COLO668 (cell line): ENCODE measurements around the gene UBL3.

Experiments used
- DNase-seq: peaks from one replicate; lab custom pipeline; 2025; ENCODE audit not compliant: unreplicated experiment; lab: John Stamatoyannopoulos, UW

Gene UBL3

DNA sequence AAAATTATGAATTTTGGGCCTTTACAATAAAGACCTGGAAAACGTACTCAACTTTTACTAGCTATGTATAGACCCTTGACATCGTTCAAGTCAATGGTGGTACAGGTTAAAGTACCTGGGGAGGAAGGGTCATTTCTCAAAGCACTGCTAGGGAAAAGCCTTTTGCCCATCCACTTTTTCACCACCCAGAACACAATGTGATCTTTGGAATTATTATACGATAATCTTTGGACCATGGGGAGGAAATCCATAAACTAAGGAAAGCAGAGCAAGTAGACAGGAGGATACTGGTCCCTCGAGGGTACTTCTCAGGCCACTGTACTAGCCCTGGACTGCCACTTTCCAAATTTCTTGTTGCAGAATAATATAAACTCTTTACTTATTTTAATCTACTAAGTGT lies 39.5 kb downstream of the UBL3 start:
- no peak for DNase-seq

DNA sequence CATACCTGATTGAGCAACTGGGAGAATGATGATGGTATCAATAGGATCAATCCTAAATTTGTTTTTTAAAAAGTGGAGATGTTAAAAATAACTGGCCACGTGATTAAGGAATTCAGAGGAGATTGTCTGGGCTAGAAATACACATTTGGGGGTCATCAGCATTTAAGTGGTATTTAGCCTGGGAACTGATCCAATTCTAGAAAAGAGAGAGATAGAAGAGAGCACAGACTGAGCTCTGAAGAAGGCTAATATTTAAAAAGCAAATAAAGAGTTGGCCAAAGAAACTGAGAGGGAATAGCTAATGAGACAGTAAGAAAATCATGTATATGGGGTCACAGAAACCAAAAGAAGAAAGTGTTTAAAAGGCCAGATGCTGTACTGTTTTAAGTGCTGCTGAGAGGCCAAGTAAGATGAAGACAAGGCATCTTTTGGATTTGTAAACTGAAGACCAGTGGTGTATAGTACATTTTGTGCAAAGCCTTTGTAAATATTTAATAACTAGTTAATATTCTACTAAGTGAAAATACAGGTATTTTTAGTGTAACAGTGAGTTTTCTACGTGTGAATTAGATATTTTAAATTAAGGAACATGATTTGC lies 40.2 kb downstream of the UBL3 start:
- DNase-seq = no peak

DNA sequence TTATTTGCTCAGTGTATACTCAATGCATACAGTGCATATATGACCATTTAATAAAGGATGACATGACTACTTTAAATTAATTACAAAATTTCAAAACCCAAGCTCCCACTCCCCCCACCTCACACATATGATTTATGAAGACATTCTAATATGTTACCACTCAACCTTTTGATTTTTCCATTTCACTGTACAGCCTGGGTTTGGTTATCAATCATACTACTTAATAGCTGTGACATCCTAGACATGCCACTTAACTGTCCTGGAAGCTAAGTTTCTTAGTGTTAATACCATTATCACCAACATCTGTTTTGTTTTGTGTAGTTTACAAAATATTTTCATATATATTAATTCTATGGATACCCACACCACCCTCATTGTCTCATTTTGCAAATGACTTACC lies 42.2 kb downstream of the UBL3 start:
- DNase-seq = no peak

DNA sequence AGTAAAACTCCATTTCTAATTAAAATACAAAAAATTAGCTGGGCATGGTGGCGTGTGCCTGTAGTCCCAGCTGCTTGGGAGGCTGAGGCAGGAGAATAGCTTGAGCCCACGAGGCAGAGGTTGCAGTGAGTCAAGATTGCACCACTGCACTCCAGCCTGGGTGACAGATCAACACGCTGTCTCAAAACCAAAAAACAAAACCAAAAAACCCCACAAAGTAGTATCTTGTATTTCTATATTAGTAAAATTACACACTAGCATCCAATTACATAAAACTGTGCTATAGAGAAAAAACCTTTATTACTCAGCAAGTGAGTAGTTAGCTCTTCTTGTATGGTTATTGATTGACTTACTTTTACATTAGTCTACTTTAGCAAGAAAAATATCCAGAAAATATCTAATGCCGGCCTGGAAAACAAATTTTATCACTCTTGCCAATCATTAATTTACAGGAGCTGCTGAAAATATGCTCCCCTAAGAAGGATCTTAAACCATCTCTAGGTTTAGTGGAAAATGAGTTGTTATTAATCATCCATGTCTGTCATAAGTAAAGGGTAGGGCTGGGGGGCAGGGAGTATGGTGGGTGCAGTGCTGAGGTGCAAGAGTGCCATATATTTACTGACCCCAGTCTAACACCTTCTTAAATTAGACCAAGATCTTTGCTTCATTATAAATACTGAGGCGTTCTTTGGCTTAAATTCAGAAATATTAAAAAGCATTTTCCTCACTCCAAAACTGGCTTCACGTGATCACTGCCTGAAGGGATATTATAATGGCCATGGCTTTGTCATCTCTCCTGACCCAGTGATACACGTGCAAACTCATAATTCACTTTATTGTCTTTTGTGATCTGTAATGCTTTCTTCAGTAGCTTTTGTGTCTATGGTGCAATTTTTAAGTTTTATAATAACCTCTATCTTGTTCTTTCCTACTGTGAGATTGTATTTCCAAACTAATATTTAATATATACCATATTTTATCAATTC lies 44.1 kb downstream of the UBL3 start:
- DNase-seq = no peak

DNA sequence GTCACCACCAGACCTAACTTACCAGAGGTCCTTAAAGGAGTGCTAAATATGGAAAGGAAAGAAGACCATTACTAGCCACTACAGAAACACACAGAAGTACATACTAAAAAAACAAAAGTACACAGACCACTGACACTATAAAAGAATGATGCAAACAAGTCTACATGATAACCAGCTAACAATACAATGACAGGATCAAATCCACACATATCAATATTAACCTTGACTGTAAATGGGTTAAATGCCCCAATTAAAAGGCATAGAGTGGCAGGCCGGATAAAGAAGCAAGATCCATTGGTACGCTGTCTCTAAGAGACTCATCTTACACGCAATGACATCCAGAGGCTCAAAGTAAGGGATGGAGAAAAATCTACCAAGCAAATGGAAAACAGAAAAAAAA lies 47.2 kb downstream of the UBL3 start:
- no peak for DNase-seq

DNA sequence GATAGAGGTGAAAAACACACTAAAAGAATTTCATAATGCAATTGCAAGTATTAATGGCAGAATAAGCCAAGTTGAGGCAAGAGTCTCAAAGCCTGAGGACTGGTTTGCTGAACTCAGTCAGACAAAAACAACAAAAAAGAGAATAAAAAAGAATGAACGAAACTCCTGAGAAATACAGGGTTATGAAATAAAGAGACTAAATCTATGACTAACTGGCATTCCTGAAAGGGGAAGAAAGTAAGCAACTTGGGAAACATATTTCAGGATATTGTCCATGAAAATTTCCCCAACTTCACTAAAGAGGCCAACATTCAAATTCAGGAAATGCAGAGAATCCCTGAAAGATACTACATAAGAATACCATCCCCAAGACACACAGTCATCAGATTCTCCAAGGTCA lies 47.8 kb downstream of the UBL3 start:
- no peak for DNase-seq

DNA sequence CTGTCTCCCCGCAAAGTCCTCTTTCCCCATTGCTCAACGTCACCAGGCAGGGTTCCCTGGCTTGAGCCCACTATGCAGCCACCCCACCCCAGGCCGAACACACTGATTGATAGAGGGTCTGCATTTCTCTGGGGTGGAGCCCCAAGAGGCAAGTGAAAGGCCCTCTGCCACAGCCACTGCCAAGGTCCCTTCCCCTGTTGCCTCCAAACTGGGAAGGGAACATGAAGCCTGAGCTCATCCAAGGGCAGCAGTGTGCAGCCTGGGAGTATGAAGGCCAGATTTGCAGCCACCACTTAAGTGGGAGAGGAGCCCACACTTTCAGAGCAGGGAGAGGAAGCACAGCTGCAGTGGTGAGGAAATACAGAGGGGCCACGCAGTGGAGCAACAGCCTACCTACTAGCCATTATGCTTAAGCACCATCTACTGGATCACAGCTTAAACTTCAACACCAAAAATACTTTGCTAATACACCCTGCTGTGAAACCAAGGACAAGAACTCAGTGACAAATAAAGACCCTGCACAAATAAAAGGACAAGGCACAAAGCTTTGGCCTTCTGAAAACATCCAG lies 48.6 kb downstream of the UBL3 start:
- no peak for DNase-seq

DNA sequence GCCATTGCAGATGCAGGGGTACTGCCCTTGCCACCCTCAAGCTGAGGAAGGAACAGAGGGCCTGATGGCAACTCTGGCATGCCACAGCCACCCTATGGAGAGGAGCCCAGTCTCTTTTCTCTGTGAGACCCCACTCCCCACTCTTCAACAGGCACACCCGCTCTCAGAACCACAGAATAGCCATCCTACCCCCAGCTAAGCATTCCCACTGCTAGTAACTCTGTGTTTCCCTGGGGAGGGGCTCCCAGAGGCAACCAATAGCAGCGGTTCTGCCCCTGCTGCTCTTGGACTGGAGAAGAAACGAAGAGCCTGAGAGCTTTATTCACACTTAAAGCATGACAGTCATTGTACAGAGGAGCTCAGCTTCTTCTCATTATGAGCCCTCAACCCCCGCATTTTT lies 49.3 kb downstream of the UBL3 start:
- no peak for DNase-seq

DNA sequence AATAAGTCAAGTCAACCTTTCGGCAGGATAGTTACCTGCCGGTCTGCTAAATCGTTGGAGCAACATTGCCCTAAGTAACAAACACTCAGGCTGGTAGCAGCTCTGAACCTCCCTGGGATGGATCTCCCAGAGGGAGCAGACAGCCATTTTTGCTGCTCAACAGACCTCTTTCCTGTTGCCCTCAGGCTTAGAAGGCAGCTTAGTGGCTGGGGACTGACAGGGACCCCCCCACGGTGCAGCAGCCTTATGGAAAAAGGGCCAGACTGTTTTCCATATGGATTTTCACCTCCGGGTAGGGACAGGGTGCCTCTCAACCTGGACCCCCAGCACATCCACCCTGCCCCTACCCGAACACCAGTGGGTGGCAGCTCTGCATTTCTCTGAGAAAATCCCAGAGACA lies 49.7 kb downstream of the UBL3 start:
- DNase-seq = no peak

DNA sequence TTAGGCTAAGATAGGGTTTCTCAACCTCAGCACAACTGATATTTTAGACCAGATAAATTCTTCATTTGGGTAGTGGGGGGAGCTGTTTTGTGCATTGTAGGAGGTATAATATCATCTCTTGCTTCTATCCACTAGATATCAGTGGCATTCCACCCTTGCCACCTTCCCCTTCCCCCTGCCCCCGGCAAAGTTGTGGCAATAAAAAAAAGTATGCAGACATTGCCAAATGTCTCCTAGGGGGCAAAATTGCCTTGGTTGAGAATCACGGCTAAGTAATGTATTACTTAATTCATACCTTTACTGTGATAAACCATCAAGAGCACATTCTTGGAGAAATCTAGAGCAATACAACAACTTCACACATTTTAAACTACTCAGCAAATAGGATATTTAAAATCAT lies 51.4 kb downstream of the UBL3 start:
- no peak for DNase-seq

DNA sequence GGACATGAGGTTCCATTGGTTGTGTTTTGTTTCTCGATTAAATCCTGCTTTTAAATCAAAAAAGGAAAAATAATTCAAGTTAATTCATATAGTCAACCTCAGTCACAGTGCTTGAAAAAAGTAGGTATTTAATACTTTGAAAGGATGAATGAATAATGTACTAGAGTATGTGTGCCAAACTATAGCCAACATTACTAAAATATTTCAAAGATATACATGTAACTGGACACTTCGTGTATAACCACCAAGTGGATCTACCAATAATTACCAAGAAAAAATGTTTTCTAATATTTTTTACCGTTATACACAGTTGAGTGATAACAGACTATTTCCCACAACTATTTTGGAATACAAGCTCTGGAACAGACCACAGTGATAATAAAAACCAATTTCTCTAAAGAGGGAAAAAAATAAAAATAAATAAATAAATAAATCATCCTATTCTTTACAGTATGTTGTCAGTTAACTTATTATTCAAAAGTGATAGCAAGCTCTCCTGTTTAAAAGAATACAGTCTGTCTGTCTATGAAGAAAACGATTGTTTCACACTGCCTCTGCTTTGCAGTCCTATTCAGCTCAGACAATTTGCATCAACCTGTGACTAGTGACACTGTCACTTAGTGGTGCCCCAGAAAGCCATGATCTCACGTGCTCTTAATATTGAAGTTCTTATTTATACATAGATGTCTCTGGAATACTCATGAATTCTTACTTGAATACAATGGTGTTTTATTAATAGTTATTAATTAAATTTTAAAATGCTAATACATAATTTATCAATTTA lies 58.2 kb downstream of the UBL3 start:
- no peak for DNase-seq

DNA sequence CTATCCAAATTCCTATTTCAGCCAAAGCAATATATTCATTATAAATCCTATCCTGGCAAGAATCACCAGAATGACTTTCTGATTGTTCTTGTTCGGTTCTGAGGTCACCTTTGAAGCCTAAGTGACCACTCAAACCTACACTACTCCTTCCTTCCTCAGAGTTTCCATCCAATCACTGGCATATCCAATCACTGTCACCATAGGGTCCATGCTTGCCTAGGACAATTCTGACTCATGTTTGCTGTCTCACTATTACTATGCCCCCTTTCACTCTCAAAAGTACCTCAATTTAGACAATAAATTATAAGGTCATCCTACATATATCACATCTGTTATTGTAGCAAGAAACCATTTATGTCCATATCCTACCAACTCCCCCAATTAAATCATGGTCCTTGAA lies 58.9 kb downstream of the UBL3 start:
- no peak for DNase-seq

DNA sequence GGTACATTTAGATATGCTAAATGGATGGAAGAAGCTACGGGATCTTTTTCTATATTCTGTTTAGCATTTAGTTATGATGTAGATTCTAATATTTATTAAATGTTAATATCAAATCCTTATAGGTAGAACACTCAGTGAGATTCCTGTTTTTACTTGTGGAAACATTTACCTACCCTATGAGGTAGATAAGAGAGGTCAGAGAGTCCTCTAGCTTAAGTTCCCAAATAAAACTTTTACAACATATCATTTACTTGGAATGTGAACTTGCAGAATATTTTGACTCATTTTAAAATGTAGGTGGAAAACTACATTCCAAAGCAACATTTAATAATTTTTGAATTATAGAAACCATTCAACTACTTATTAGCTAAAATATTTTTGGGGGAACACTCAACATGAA lies 63.7 kb downstream of the UBL3 start:
- no peak for DNase-seq

DNA sequence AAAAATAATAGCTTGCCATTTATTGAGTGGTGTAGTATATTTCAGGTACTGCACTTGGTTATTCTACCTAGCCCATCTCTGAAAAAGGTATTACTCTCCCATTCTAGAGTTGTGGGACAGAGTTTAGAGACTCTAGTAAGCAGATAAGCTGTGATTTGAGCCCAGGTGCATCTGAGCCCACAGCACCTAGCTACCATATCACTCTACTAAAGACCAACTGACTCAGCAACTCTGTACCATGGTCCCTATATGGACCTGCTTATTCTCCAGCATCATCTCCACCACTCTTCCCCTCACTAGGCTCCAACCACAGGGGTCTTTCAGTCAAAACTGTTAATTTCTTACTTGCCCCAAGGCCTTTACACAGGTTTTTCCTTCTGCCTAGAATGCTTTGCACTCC lies 64.4 kb downstream of the UBL3 start:
- DNase-seq = no peak

DNA sequence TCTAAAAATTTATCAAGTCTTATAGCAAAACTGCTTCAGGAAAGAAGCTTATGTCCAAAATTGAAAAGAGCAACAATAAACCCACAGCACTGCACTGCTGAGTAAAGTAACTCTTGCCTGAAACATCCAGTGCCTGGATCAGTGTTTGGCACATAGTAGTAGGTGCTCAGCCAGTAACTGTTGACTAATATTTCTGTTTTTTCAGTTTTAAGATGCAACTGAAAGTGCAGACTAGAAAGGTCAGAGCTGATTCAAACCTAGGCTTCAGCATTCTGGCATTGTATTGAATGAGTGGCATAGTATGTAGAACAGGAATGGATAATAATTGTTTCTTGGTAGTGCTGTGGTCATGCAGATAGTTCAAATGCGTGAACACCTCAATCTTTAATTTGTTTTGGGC lies 67.6 kb downstream of the UBL3 start:
- no peak for DNase-seq

DNA sequence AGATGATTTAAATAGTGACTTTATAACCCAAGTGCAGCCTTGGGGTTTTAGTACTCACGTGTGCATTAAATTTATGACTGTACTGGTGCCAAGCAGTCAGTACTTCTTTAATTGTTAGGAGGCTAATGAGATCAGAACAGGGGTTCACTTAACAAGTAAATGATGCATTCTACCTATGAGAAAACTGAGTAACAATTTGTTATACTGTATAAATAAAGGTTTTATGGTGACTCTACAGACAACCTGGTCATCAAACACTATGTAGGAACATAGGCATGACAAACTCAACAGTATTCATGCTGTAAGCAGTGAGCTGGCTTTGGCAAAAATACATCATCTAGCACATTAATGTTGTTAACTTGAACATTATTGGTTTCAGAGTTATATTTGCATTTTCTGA lies 75.6 kb downstream of the UBL3 start:
- DNase-seq = no peak

DNA sequence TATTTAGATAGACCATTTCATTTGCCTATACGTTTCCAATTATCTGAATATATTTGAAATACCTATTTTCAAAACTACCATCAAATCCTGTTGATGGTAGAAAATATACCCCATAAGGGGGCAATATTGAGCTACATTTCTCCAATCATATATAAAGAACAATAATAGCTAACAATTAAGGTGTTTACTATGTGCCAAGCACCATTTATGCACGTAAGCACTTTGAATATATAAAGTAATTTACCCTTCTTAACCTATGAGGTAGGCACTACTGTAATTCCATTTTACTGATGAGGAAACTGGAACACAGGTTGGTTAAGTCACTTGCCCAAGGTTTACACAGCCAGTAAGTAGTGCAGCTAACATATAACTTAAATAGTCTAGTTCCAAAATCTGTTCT lies 79.2 kb downstream of the UBL3 start:
- DNase-seq = no peak

DNA sequence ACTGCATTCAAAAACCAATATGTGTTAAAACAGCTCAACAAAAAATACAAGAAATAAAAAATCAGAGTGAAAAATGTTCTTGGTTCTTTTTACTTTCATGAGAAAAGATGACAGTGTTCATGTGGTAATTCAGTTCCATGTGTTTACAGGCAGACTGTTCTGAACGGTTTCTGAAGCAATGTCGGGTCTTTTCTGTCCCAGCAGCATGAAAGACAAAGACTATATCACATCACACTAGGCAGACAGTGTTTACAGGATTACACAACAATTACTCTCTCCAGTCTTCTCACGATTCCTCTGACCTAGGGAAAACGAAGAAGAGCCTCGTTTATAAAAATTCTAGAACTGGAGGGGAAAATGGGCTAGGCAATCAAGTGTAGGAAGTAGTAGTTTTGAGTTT lies 83.4 kb downstream of the UBL3 start:
- DNase-seq = no peak

DNA sequence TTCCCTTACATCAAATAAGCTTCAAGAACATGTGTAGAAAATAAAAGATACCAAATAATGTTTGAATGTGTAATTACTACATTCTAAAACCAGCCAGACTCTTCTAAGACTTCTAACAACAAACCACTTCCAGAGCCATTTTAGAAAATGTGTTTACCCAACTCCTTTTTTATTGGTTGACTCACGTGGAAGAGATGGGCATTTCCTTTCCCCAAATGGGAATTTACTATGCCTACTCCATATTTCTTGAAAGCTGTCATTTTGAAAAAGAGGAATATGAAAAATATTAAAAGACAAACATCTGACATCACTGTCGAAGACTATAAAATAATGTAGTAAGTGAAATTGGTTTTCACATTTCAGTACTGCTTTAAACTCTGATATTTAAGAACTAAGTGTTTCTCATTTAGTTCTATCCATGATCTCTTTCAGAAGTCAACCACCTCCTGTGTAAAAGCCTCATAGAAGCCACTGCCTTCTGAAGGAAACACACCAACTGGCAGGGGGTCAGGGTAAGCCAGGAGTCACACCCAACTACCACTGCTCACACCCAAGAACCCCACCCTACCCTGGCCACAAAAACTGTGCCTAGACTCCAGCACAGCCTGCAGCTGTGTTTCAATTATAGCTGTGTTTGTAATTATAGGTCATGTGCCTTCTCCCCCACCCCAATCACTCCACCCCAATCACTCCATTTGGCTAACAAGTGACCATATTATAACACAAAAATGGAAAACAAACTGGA lies 86.8 kb downstream of the UBL3 start:
- no peak for DNase-seq

DNA sequence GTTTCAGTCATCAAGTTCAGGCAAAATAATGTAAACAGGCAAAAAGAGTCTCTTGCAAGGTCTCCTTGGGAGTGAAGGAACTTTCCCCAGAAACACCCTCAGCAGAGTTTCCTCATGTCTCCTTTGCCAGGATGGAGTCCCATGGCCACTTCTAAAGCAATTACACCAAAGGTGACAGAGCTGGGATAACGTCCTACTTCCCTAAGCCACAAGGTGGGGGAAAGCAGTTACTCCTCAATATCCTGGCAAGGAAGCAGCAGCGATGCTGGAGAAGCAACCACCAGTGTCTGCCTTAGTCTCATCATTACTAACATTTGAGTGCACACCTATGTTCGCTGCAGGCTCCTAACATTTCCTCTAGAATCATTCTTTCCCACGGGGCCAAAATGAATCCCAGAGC lies 88.6 kb downstream of the UBL3 start:
- DNase-seq = no peak

DNA sequence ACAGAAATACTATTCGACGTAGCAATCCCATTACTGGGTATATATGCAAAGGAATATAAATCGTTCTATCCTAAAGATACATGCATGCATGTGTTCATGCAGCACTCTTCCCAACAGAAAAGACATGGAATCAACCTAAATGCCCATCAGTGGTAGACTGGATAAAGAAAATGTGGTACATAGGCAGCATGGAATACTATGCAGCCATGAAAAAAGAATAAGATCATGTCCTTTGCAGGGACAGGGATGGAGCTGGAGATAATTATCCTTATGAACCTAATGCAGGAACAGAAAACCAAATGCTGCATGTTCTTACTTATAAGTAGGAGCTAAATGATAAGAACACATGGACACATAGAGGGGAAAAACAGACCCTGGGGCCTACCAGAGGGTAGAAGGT lies 89.3 kb downstream of the UBL3 start:
- no peak for DNase-seq
